Testis (tissue), 3 donors: ENCODE data around the gene CCDC198. TPM values are rescaled to one million over a fixed set of nuclear protein-coding genes. Genes with fewer than 3 reads are reported as not detected.
A peak's percentile ranks its signal among the peaks of the same experiment; 100 is the strongest.

ENCODE experiments used
- DNase-seq: peaks from one replicate; pipeline ENCODE4 v3.0.0-alpha.2; 2019
- H3K27ac ChIP-seq, 2 donors: fragments of 200-600 bp; sonication (generic); one replicate each; pipeline ENCODE4 v1.5.1; 2019
- H3K27me3 ChIP-seq: fragments of 200-600 bp; sonication (generic); one replicate; pipeline ENCODE4 v1.5.1; 2019
- H3K36me3 ChIP-seq: fragments of 200-600 bp; sonication (generic); one replicate; pipeline ENCODE4 v1.5.1; 2017; ENCODE audit warnings: low read depth; ENCODE audit errors: missing control alignments
- H3K4me1 ChIP-seq: fragments of 200-600 bp; sonication (generic); one replicate; pipeline ENCODE4 v1.5.1; 2019
- H3K4me3 ChIP-seq, 2 donors: fragments of 200-600 bp; sonication (generic); one replicate each; pipeline ENCODE4 v1.5.1; 2017 to 2019
- H3K9me3 ChIP-seq: fragments of 200-600 bp; sonication (generic); one replicate; pipeline ENCODE4 v1.5.1; 2017
- POLR2A ChIP-seq: fragments of 450-650 bp; IDR thresholded peaks from one replicate; pipeline ENCODE4 v1.6.1; 2017; ENCODE audit warnings: antibody characterized with exemption, mild to moderate bottlenecking, moderate library complexity
- WGBS, 2 donors: methylation state at CpG; one replicate each; pipeline ENCODE4 v1.1.5; 2018; 5-methylcytosine and 5-hydroxymethylcytosine counted together
- intact Hi-C: fragments of 100-400 bp; cut with DNase I; formaldehyde crosslinking; loops from one replicate; pipeline ENCODE4 v1.15.1; 2023; ENCODE audit warnings: low total_unique reads
- polyA plus RNA-seq: library from polyadenylated mRNA; stranded (reverse); fragments of 350-450 nt; fragmentation: Illumina TruSeq; extraction: RNeasy Lipid Tissue Mini Kit (QIAGEN cat#74804); gene quantifications from one replicate; pipeline ENCODE4 v1.2.3, GENCODE V29; 2014; ENCODE audit warnings: low read depth, low replicate concordance; ENCODE audit not compliant: insufficient read depth
- total RNA-seq, 2 donors: library from RNA; depleted of rRNA; stranded (reverse); fragments of >200 nt; gene quantifications; one replicate each; pipeline ENCODE4 v1.2.3, GENCODE V29; 2016
- TF ChIP-seq, protein P1 (sequence below), 3 experiments: fragments of 450-650 bp in 2 of 3; fragments of 200-600 bp in 1 of 3; sonication (generic) in 1 of 3; IDR thresholded peaks; one replicate each; pipeline ENCODE4 v1.5.1; 2016 to 2019; ENCODE audit warnings: antibody characterized with exemption in 3 of 3, mild to moderate bottlenecking in 2 of 3, moderate library complexity in 1 of 3

Gene CCDC198
- total and polyA plus RNA-seq, 3 donors from 2014 or later, result 3.8 TPM; not detected in 2

- no peak for DNase-seq
- Histone ChIP-seq H3K4me3 (no peak overlapping the region), H3K4me1 (no peaks in the 10 kb centered on the region), H3K36me3 (no peaks in the 10 kb centered on the region), H3K27ac (no peak overlapping the region), H3K9me3 (no peaks in the 10 kb centered on the region), H3K27me3 (no peaks in the 10 kb centered on the region)
- intact Hi-C loops, result no loop called here
- TF ChIP-seq, protein P1, sequence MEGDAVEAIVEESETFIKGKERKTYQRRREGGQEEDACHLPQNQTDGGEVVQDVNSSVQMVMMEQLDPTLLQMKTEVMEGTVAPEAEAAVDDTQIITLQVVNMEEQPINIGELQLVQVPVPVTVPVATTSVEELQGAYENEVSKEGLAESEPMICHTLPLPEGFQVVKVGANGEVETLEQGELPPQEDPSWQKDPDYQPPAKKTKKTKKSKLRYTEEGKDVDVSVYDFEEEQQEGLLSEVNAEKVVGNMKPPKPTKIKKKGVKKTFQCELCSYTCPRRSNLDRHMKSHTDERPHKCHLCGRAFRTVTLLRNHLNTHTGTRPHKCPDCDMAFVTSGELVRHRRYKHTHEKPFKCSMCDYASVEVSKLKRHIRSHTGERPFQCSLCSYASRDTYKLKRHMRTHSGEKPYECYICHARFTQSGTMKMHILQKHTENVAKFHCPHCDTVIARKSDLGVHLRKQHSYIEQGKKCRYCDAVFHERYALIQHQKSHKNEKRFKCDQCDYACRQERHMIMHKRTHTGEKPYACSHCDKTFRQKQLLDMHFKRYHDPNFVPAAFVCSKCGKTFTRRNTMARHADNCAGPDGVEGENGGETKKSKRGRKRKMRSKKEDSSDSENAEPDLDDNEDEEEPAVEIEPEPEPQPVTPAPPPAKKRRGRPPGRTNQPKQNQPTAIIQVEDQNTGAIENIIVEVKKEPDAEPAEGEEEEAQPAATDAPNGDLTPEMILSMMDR (IDR thresholded peaks at IDR 0.05), result no peak
- no peak for TF ChIP-seq POLR2A
These were observed 25.4 kb upstream of the CCDC198 start for GRCh38 chr14:57519043-57519442.

GRCh38 chr14:57512220-57512619 lies 18.6 kb upstream of the CCDC198 start:
- Histone ChIP-seq H3K27me3 (no peaks in the 10 kb centered on the region), H3K4me1 (no peaks in the 10 kb centered on the region), H3K4me3 (no peak overlapping the region), H3K36me3 (no peaks in the 10 kb centered on the region), H3K9me3 (no peaks in the 10 kb centered on the region), H3K27ac (no peak overlapping the region)
- no peak for DNase-seq
- intact Hi-C loops, result no loop called here
- WGBS, 2 donors, result 43 to 48% methylated on average over 3 of the region's 3 CpGs
- TF ChIP-seq POLR2A, result no peak
- TF ChIP-seq, protein P1 (IDR thresholded peaks at IDR 0.05), result no peak

DNA sequence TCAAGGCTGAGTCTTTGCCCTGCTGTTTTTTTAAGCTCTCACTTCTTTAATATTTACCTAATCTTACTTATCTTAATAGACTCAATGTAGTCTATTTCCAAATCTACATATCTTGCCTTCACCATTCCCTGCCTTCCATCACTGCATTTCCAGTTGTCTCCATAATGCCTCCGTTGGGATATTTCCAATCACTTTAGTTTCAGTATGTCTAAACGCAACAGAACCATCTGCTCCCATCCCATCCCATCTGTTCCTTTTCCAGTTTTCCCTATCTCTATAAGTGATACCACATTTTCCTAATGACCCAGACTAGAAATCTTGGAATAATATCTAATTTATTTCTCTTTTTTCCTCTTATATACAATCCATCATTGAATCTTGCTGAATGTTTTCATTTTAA lies 15.1 kb upstream of the CCDC198 start:
- Histone ChIP-seq H3K4me3 (no peak overlapping the region), H3K27ac (no peak overlapping the region), H3K36me3 (no peaks in the 10 kb centered on the region), H3K9me3 (no peaks in the 10 kb centered on the region), H3K27me3 (no peaks in the 10 kb centered on the region), H3K4me1 (no peaks in the 10 kb centered on the region)
- intact Hi-C loops, result no loop called here
- 89 to 93% methylated on average over 2 of the region's 2 CpGs for WGBS, 2 donors
- no peak for TF ChIP-seq POLR2A
- TF ChIP-seq, protein P1 (IDR thresholded peaks at IDR 0.05), result no peak
- DNase-seq, result no peak

DNA sequence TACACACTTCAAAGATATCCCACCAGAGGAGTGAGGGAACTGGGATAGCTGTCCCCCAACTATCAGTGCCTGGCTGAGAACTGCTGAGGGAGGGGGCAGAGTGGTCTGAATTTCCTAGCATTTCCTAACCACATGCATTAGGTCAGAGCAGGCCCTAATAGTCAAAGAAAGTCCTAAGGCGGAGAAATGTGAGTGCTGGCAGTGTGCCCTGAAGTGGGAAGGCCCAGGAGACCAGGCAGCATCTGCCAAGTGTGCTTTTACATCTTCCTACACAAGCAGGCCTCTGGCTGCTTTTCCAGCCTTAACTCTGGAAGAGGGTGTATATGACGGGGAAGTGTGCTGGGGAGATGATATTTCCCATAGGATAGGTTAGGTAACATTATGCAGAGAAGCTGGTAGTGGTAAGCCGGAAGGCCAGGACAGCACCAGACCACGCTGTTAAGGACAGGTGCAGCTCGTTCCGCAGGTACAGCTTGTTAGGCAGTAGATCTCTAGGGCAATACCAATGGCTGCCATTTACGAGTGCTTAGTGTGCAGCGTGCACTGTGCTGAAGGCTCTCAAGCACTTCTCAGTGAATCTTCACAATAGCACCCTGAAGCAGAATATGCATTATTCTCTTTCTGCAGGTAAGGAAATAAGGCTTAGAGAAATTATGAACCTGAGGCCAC lies 9.1 kb upstream of the CCDC198 start:
- intact Hi-C loops, result no loop called here
- Histone ChIP-seq H3K27ac (no peak overlapping the region), H3K4me1 (no peaks in the 10 kb centered on the region), H3K4me3 (no peak overlapping the region), H3K36me3 (no peaks in the 10 kb centered on the region), H3K9me3 (no peaks in the 10 kb centered on the region), H3K27me3 (no peaks in the 10 kb centered on the region)
- whole genome bisulfite sequencing, 2 donors, result 71 to 80% methylated on average over 8 of the region's 8 CpGs
- no peak for TF ChIP-seq POLR2A
- TF ChIP-seq, protein P1 (IDR thresholded peaks at IDR 0.05), result no peak
- peak; percentile 42 for DNase-seq

- H3K27ac ChIP-seq, result no peak overlapping the region
- TF ChIP-seq, protein P1 (IDR thresholded peaks at IDR 0.05), result no peak
- TF ChIP-seq POLR2A, result no peak
- WGBS, 2 donors, result 81 to 84% methylated on average over 2 of the region's 2 CpGs
- no peaks in the 10 kb centered on the region for H3K9me3 ChIP-seq
- intact Hi-C loops, result no loop called here
- no peaks in the 10 kb centered on the region for H3K4me1 ChIP-seq
- DNase-seq, result no peak
- H3K27me3 ChIP-seq, result no peaks in the 10 kb centered on the region
- H3K36me3 ChIP-seq, result no peaks in the 10 kb centered on the region
- no peak overlapping the region for H3K4me3 ChIP-seq
These were observed 7.4 kb upstream of the CCDC198 start for GRCh38 chr14:57501039-57501557.
